ENCODE measurements around the gene ABR.

The ABR gene

DNA sequence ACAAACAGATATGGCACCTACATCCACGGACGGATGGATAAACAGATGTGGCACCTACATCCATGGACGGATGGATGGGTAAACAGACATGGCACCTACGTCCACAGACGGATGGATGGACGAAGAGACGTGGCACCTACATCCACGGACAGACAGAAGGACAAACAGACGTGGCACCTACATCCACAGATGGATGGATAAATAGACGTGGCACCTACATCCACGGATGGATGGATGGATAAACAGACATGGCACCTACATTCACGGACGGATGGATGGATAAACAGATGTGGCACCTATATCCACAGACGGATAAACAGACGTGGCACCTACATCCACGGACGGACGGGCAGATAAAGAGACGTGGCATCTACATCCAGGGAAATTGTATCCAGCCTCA lies 137.3 kb downstream of the ABR start:
- no peak overlapping the region for H3K4me3 Mint-ChIP-seq
- H3K36me3 Mint-ChIP-seq (ENCODE audit: insufficient read depth), result peaks cover 19% of the 10 kb centered on the region
- no peak for ATAC-seq (replicated peaks; ENCODE audit: extremely low read depth, poor library complexity, severe bottlenecking)
- peaks cover 25% of the 10 kb centered on the region for H3K4me1 Mint-ChIP-seq
- no peak for DNase-seq (ENCODE audit: low spot score in 2 of 2)
- no peak overlapping the region for H3K27ac Mint-ChIP-seq (ENCODE audit: low read depth)
- H3K27me3 Mint-ChIP-seq, result no peaks in the 10 kb centered on the region
- H3K9me3 Mint-ChIP-seq, result no peaks in the 10 kb centered on the region

DNA sequence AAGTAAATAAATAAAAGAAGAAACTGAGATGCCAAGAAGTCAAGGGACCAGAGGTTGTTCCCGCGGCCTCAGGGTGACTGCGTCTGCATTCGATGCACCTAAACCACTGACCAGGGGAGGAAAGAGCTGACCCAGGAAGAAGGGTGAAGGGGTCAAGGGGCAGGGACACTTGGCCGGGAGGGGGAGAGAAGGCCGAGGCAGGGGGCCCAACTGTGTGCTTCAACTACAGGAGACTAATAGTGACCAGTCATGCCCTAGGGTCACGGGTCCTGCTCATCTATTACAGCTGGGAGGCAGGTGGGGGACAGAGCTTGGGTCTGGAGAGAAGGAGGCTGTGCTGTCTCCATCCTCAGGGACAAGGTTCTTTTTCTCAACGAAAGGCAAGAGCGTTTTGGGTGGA lies 138.0 kb downstream of the ABR start:
- Mint-ChIP-seq H3K9me3 (no peaks in the 10 kb centered on the region), H3K27me3 (no peaks in the 10 kb centered on the region), H3K27ac (ENCODE audit: low read depth) (no peak overlapping the region), H3K4me3 (no peak overlapping the region), H3K4me1 (peaks cover 25% of the 10 kb centered on the region), H3K36me3 (ENCODE audit: insufficient read depth) (peaks cover 19% of the 10 kb centered on the region)
- DNase-seq (ENCODE audit: low spot score in 2 of 2) (no peak), ATAC-seq (replicated peaks; ENCODE audit: extremely low read depth, poor library complexity, severe bottlenecking) (no peak)

DNA sequence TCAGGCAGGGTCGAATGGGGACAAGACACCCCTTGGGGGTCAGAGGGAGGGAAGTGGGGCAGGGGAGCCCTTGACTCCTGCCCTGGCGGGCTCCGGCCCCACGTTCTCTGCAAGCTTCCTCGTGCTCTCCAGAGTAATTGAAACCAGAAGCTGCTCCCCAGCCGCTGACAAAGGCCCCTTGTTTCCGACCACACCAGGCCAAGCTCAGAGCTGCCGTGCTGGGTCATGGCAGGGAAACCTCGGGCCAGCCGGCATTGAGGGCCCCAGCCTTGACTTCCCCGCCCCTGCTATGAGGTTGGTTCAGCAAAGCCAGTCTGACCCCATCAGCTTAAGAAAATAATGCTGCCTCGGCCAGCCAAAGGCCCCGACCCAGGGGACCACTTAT lies 139.6 kb downstream of the ABR start:
- no peaks in the 10 kb centered on the region for H3K9me3 Mint-ChIP-seq
- DNase-seq (ENCODE audit: low spot score in 2 of 2), result no peak
- peaks cover 13% of the 10 kb centered on the region for H3K36me3 Mint-ChIP-seq (ENCODE audit: insufficient read depth)
- H3K4me1 Mint-ChIP-seq, result peaks cover 24% of the 10 kb centered on the region
- no peaks in the 10 kb centered on the region for H3K27me3 Mint-ChIP-seq
- H3K27ac Mint-ChIP-seq (ENCODE audit: low read depth), result no peak overlapping the region
- ATAC-seq (replicated peaks; ENCODE audit: extremely low read depth, poor library complexity, severe bottlenecking), result no peak
- H3K4me3 Mint-ChIP-seq, result no peak overlapping the region

DNA sequence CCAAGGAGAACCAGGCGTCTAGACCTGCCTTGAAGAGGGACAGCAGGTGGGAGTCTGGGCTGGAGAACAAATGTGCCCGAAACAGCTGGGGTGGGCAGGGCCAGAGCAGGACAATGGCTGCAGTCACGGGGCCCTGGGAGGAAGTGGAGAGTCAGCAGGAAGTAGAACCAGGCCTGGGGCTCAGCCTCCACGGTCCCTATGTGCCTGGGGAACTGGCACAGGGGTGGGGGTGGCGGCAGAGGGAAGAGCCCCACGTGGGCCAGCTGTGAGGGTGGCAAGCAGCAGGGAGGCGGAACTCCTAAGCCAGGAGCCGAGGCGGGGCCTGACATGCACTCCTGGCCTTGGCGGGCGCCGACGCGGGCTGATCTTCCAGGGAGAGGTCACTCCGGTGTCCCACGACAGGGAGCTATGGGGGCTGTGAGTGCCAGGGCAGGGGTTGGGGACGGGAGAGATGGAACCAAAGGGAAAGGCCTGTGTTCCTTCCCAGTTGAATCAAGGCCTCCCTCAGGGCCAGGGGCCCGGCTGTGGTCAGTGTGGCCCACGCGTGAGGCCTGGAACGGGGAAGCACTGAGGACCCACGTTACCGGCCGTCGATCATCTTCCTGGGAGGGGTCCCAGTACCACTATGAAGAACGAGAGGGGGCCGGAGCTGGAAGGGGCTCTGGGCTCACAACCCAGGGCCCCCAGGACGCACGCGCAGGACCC lies 140.1 kb downstream of the ABR start:
- DNase-seq (ENCODE audit: low spot score in 2 of 2) (no peak), ATAC-seq (replicated peaks; ENCODE audit: extremely low read depth, poor library complexity, severe bottlenecking) (no peak)
- H3K36me3 Mint-ChIP-seq (ENCODE audit: insufficient read depth), result peaks cover 13% of the 10 kb centered on the region
- no peaks in the 10 kb centered on the region for H3K9me3 Mint-ChIP-seq
- H3K4me1 Mint-ChIP-seq, result peaks cover 18% of the 10 kb centered on the region
- H3K27ac Mint-ChIP-seq (ENCODE audit: low read depth), result no peak overlapping the region
- H3K27me3 Mint-ChIP-seq, result no peaks in the 10 kb centered on the region
- no peak overlapping the region for H3K4me3 Mint-ChIP-seq

DNA sequence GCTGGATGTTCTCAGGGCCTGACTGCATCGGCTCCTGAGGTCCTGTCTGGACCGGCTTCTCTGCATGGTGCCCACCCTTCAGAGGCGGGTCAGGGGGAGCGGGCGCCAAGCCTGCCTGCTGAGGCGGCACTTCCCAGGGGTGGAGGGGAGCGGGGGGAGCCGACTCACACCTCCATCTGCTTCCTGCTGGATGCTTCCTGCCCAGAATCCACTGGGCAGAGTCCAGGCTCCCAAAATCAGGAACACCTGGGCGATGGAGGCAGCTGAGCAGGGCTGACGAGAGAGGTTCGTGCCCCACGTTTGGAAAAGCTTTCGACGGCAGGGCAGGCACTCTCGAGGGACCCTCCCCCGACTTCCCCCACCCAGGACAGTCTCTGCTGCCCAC lies 140.7 kb downstream of the ABR start:
- H3K4me1 Mint-ChIP-seq, result peaks cover 15% of the 10 kb centered on the region
- DNase-seq (ENCODE audit: low spot score in 2 of 2), result no peak
- H3K4me3 Mint-ChIP-seq, result no peak overlapping the region
- H3K27me3 Mint-ChIP-seq, result no peaks in the 10 kb centered on the region
- H3K27ac Mint-ChIP-seq (ENCODE audit: low read depth), result no peak overlapping the region
- peaks cover 11% of the 10 kb centered on the region for H3K36me3 Mint-ChIP-seq (ENCODE audit: insufficient read depth)
- ATAC-seq (replicated peaks; ENCODE audit: extremely low read depth, poor library complexity, severe bottlenecking), result no peak
- H3K9me3 Mint-ChIP-seq, result no peaks in the 10 kb centered on the region

DNA sequence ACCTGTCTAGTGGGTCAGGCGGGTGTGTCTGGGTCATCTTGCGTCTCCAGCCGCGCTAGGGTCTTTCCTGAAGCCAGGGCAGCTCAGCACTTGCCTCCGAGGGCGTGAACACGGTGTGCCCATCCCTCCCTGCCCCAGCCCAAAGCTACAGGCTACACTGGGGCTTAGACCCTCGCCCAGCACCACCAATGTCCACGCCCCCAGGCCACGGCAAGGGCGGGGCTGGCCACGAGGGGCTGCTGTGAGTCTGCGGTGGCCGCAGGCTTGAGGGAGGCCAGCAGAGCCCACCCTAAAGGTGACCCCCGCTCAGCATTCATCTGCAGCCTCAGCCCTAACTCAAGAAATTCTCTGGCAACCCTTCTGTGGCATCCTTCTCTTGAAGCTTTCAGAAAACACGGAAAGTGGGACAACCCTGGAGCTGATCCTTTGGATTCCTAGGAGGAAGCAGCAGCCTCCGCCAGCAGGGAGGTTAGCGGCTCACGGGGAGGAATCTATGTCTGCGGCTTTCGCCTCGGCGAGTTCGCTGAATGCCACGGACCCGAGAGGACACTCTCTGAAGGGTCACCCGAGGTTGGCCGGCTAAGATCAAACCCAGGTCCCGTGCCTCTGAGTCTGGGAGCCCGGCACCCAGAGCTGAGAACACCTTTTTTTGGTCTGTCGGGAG lies 141.2 kb downstream of the ABR start:
- Mint-ChIP-seq H3K4me1 (peaks cover 15% of the 10 kb centered on the region), H3K27me3 (no peaks in the 10 kb centered on the region), H3K36me3 (ENCODE audit: insufficient read depth) (peaks cover 10% of the 10 kb centered on the region), H3K9me3 (no peaks in the 10 kb centered on the region), H3K4me3 (no peak overlapping the region), H3K27ac (ENCODE audit: low read depth) (no peak overlapping the region)
- ATAC-seq (replicated peaks; ENCODE audit: extremely low read depth, poor library complexity, severe bottlenecking), result no peak
- DNase-seq (ENCODE audit: low spot score in 2 of 2), result no peak

DNA sequence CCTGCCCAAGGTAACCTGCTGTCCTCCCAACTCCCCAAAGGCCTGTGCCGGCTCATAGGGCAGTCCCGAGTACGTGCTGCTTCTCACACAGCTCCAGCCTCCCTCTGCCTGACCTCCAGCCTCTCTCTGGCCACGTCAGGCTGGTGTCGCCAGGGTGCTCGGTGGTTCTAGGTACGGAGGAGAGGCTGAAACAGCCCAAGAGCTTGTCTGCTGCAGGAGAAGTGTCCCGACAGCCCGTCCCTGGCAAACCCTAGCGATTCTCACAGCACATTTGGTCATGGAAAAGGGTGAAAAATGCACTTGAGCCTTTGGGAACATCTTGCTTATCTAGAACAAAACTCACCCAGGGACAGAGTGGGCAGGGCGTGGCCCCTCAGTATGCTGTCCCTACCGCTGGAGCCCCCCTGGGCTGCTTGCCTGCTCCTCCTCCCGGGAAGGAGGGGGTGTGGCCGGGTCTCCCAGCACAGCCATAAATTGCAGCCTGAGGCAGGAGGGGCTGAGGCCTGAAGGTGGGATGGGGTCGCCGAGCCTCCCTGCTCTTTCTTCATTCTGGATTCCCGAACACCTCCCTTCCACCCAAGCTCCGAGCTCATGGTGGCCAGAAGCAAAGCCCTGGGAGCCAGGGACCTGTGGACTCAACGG lies 142.4 kb downstream of the ABR start:
- H3K9me3 Mint-ChIP-seq, result no peaks in the 10 kb centered on the region
- H3K4me3 Mint-ChIP-seq, result no peak overlapping the region
- H3K27ac Mint-ChIP-seq (ENCODE audit: low read depth), result no peak overlapping the region
- peaks cover 15% of the 10 kb centered on the region for H3K4me1 Mint-ChIP-seq
- DNase-seq (ENCODE audit: low spot score in 2 of 2) (no peak), ATAC-seq (replicated peaks; ENCODE audit: extremely low read depth, poor library complexity, severe bottlenecking) (no peak)
- H3K27me3 Mint-ChIP-seq, result no peaks in the 10 kb centered on the region
- peaks cover 7% of the 10 kb centered on the region for H3K36me3 Mint-ChIP-seq (ENCODE audit: insufficient read depth)

DNA sequence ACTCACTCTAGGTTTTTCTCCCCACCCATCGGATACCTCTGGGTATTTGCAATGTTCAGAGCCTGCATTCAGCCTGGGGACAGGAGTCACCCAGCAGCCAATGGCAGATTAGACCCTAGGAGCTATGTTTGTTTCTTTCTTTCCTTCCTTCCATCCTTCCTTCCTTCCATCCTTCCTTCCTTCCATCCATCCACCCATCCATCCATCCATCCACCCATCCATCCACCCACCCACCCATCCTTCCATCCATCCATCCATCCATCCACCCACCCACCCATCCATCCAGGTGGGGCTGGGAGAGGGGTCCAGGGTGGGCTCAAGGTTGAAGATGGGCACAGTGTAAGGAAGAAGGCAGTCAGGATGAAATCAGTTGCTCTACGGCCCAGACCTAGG lies 142.9 kb downstream of the ABR start:
- ATAC-seq (replicated peaks; ENCODE audit: extremely low read depth, poor library complexity, severe bottlenecking) (no peak), DNase-seq (ENCODE audit: low spot score in 2 of 2) (no peak)
- peaks cover 5% of the 10 kb centered on the region for H3K36me3 Mint-ChIP-seq (ENCODE audit: insufficient read depth)
- no peaks in the 10 kb centered on the region for H3K27me3 Mint-ChIP-seq
- H3K4me3 Mint-ChIP-seq, result no peak overlapping the region
- H3K27ac Mint-ChIP-seq (ENCODE audit: low read depth), result no peak overlapping the region
- H3K4me1 Mint-ChIP-seq, result peaks cover 12% of the 10 kb centered on the region
- H3K9me3 Mint-ChIP-seq, result no peaks in the 10 kb centered on the region

DNA sequence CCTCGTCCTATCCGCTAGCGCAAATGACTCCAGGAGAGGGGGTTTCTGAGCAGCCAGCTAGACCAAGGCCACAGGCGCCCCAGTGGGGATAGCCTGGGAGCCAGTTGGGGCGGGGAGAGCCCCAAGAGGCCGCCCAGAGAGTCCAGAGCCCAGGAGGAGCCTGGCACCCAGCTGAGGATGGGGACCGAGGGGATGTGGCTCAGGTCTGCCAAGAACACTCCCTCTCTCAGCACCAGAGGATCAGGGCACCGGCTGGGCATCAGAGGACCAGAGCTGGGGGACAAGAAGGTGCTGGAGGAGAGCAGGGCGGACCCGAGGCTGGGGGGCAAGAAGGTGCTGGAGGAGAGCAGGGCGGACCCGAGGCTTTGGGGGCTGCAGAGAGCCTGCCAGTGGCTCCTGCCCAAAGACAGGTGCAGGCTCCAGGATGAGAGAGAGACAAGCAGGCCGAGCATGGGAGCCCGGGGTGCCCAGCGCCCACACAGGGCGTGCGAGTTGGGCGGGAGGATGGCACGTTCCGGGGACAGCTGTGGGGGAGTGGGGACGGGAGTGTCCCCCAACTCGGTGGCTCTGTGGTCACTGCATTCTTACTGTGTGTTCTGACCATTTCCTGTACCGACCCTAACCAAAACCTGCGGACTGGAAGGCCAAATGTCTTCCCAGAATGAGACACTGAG lies 143.5 kb downstream of the ABR start:
- ATAC-seq (replicated peaks; ENCODE audit: extremely low read depth, poor library complexity, severe bottlenecking) (no peak), DNase-seq (ENCODE audit: low spot score in 2 of 2) (no peak)
- H3K9me3 Mint-ChIP-seq, result no peaks in the 10 kb centered on the region
- H3K27me3 Mint-ChIP-seq, result no peaks in the 10 kb centered on the region
- H3K4me3 Mint-ChIP-seq, result no peak overlapping the region
- H3K4me1 Mint-ChIP-seq, result peaks cover 10% of the 10 kb centered on the region
- H3K36me3 Mint-ChIP-seq (ENCODE audit: insufficient read depth), result peaks cover 5% of the 10 kb centered on the region
- peak overlapping the region; percentile 32 for H3K27ac Mint-ChIP-seq (ENCODE audit: low read depth)

DNA sequence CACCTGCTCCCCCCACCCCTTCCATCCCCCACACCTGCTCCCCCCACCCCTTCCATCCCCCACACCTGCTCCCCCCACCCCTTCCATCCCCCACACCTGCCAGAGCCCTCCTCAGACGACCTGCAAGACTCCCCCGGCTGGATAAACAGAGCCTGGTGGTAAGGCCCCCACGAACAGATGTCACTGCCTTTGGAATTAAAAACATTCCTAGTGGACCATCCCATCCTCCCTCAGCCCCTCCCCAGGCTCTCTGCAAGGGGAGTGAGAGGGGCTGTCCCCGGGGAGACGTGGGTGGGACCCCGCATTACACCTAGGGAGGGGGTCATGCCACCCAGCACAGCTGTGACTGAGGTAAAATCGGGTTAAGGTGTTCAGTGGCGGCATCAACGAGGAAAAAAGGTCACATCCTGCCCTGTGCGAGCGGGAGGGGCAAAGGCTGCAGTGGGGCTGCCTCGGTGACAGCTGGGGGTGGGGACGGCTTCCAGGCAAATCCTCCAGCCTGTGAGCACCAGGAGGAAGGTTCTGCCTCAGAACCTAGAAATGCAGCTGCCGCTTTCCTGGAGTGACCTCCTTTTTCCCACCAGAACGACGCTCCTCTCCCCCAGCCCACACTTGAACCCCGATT lies 144.1 kb downstream of the ABR start:
- Mint-ChIP-seq H3K27ac (ENCODE audit: low read depth) (peak overlapping the region; percentile 32), H3K27me3 (no peaks in the 10 kb centered on the region), H3K36me3 (ENCODE audit: insufficient read depth) (peaks cover 5% of the 10 kb centered on the region), H3K9me3 (no peaks in the 10 kb centered on the region), H3K4me3 (no peak overlapping the region), H3K4me1 (peaks cover 10% of the 10 kb centered on the region)
- no peak for ATAC-seq (replicated peaks; ENCODE audit: extremely low read depth, poor library complexity, severe bottlenecking)
- DNase-seq (ENCODE audit: low spot score in 2 of 2), result no peak

DNA sequence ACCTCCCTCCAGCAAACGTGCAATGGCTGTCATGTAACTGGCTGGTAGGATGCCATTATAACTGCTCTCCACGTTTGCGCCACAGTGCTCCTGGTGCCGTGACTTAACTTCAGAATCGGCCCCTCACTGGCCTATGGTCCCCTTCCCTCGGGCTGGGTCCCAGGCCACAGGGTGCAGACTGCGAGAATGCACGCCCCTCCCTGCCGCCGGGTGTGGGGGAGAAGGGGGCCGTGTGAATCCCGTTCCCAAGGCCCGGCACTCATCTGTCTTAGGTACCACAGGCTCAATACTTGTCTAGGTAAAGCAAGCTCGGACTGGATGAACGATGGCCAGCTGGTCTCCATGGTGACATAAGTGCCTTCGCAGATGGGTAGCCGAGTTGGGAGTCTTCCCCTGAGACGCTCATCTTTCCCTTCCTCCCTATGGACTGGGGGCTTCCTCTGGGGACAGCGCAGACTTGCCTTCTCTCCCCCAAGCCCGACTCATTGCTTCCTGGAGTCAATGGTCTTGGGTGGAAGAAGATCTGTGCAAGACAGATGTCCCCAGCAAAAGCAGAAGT lies 145.1 kb downstream of the ABR start:
- Mint-ChIP-seq H3K4me1 (peaks cover 10% of the 10 kb centered on the region), H3K4me3 (no peak overlapping the region), H3K27me3 (no peaks in the 10 kb centered on the region), H3K36me3 (ENCODE audit: insufficient read depth) (peaks cover 5% of the 10 kb centered on the region), H3K9me3 (no peaks in the 10 kb centered on the region), H3K27ac (ENCODE audit: low read depth) (peak overlapping the region; percentile 41)
- ATAC-seq (replicated peaks; ENCODE audit: extremely low read depth, poor library complexity, severe bottlenecking) (no peak), DNase-seq (ENCODE audit: low spot score in 2 of 2) (no peak)

DNA sequence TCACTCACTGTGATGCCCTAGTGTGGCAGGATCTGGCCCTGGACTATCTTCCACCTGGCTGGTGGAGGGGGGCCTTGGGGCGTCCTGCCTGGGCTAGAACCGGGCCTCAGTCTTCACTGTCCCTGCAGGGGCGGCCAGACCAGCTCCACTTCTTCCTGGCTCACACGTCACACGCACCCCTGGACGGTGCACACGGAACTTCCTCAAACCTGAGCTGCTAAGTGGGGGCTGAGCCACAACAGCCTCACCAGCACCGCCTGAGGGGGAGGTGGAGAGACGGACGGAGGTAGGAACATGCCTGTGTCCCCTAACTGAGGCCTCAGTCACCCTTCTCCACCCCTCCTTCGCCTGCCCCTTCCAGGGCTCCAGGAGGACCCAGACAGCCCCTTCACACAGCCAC lies 146.3 kb downstream of the ABR start:
- no peak for ATAC-seq (replicated peaks; ENCODE audit: extremely low read depth, poor library complexity, severe bottlenecking)
- H3K27ac Mint-ChIP-seq (ENCODE audit: low read depth), result peak overlapping the region; percentile 75
- H3K9me3 Mint-ChIP-seq, result no peaks in the 10 kb centered on the region
- peaks cover 6% of the 10 kb centered on the region for H3K4me1 Mint-ChIP-seq
- H3K4me3 Mint-ChIP-seq, result no peak overlapping the region
- peaks cover 4% of the 10 kb centered on the region for H3K36me3 Mint-ChIP-seq (ENCODE audit: insufficient read depth)
- DNase-seq (ENCODE audit: low spot score in 2 of 2), result no peak
- H3K27me3 Mint-ChIP-seq, result no peaks in the 10 kb centered on the region
